H54 (cell line): Measurements from ENCODE around the gene GRAMD2A.

Experiments used
- DNase-seq: peaks from one replicate; pipeline ENCODE4 v3.0.0; 2011; ENCODE audit warnings: low spot score, mixed read lengths; ENCODE audit not compliant: insufficient read length
- FAIRE-seq: peaks from 3 replicates; lab custom pipeline; 2011; peaks lifted over from hg19 to GRCh38; lab: Jason Lieb, UNC
- POLR2A ChIP-seq: IDR thresholded peaks from 2 replicates; pipeline ENCODE4 v1.6.1; 2011; ENCODE audit warnings: low read depth, mild to moderate bottlenecking, low read length

GRAMD2A gene

DNA sequence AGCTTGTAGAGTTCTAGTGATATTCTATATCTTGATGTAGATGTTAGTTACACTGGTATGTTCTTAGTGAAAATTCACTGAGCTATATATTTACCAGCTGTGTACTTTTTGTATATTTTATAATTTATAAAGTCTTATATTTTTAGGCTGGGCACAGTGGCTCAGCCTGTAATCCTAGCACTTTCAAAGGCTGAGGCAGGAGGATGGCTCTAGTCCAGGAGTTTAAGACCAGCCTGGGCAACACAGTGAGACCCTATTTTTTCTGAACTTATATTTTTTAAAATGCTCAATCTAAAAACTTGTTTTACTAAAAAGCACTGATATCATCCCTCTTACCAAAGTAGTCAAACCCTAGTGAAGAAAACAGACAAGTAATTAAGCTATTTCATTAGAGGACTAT, 84.8 kb downstream of the GRAMD2A start:
- DNase-seq (no peak), FAIRE-seq (no peak)
- TF ChIP-seq POLR2A, result no peak

DNA sequence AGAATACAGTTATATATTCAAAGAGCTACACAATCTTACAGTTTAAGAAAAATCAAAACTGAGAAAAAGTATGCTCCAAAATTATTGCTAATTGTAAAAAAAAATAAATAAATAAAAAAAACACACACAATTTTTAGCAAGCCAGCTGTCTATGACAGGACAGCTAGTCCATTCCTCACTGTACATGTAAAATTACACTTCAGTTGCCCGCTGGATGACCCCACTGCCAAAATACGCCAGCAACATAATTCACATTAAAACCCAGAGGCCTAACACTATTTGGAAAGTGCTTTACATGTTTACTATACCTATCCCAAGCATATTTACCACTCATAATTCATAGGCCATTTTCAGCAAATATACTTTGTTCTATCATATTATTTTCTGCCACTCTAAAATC, 85.5 kb downstream of the GRAMD2A start:
- DNase-seq, result no peak
- no peak for TF ChIP-seq POLR2A
- FAIRE-seq, result no peak

DNA sequence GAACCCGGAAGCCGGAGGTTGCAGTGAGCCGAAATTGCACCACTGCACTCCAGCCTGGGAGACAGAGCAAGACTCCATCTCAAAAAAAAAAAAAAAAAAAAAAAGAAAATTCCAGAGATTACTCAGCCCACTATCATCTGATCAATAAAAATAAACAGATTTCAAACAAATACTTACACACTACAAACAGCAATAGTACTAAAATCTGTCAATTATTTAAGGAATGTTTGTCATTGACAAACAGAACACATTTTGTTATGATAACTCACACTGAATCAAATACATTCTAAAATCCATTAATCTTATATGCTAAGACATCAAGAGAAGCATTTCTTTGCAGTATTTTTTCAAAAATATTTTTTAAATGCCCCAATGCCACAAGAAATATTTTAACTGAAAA, 87.2 kb downstream of the GRAMD2A start:
- TF ChIP-seq POLR2A, result no peak
- FAIRE-seq (no peak), DNase-seq (no peak)
